NCI-H2227 (cell line): ENCODE data around the gene ZFP69.
"Not testable (repeated sequence)": the region's sequence is repeated elsewhere in the genome, so short reads cannot be mapped to it uniquely, and the experiment has no call there.

Experiments used
- DNase-seq: peaks from one replicate; lab custom pipeline; 2025; ENCODE audit not compliant: unreplicated experiment; lab: John Stamatoyannopoulos, UW

Gene ZFP69

GRCh38 chr1:40476924-40477677 lies at the start of gene ZFP69:
Gene ZFP69 (plus strand): TSS chr1:40477290. CDS start chr1:40479362, 2,072 bp downstream.
- DNase-seq = peak; percentile 93

- DNase-seq = no peak
Measured at GRCh38 chr1:40431385-40431784, 45.7 kb upstream of the ZFP69 start.

- no peak for DNase-seq
Measured at GRCh38 chr1:40432644-40433390, 44.3 kb upstream of the ZFP69 start.

GRCh38 chr1:40435471-40435870 lies 41.6 kb upstream of the ZFP69 start:
- no peak for DNase-seq

GRCh38 chr1:40435876-40436275 lies 41.2 kb upstream of the ZFP69 start:
- no peak for DNase-seq

GRCh38 chr1:40438391-40439015 lies 38.6 kb upstream of the ZFP69 start:
- no peak for DNase-seq

- DNase-seq = peak; percentile 55
Measured at GRCh38 chr1:40439247-40439646, 37.8 kb upstream of the ZFP69 start.

GRCh38 chr1:40449684-40450494 lies 27.2 kb upstream of the ZFP69 start, which contains the start of gene ZFP69B:
Gene ZFP69B (plus strand): TSS chr1:40450476. CDS start chr1:40450962, 486 bp downstream.
- DNase-seq = peak; percentile 98

- peak; percentile 65 for DNase-seq
Measured at GRCh38 chr1:40450495-40451237, 26.4 kb upstream of the ZFP69 start.

- DNase-seq = no peak
Measured at GRCh38 chr1:40451238-40451585, 25.9 kb upstream of the ZFP69 start.

GRCh38 chr1:40454873-40455272 lies 22.2 kb upstream of the ZFP69 start:
- DNase-seq = no peak

GRCh38 chr1:40462956-40463590 lies 14.0 kb upstream of the ZFP69 start:
- DNase-seq = no peak

- DNase-seq = no peak
Measured at GRCh38 chr1:40469327-40469726, 7.8 kb upstream of the ZFP69 start.

- DNase-seq = no peak
Measured at GRCh38 chr1:40475268-40475667, 1.8 kb upstream of the ZFP69 start.

GRCh38 chr1:40477678-40478053 lies 576 bp downstream of the ZFP69 start:
- DNase-seq = no peak

- no peak for DNase-seq
Measured at GRCh38 chr1:40478276-40478675, 1.2 kb downstream of the ZFP69 start.

- no peak for DNase-seq
Measured at GRCh38 chr1:40479156-40479555, 2.1 kb downstream of the ZFP69 start.

GRCh38 chr1:40495315-40495903 lies 18.3 kb downstream of the ZFP69 start:
- DNase-seq = no peak

- not testable (repeated sequence) for DNase-seq
Measured at GRCh38 chr1:40502651-40503050, 25.6 kb downstream of the ZFP69 start.

- no peak for DNase-seq
Measured at GRCh38 chr1:40507973-40508372, 30.9 kb downstream of the ZFP69 start.
